Colon (tissue), 2 donors: ENCODE results near the gene EPHB1.
"Not testable (repeated sequence)": the region's sequence is repeated elsewhere in the genome, so short reads cannot be mapped to it uniquely, and the experiment has no call there.

Experiments used
- FAIRE-seq: peaks from 2 replicates; lab custom pipeline; 2012; peaks lifted over from hg19 to GRCh38; lab: Jason Lieb, UNC
- donor health status: control.
- donor health status: control.

The EPHB1 gene

DNA sequence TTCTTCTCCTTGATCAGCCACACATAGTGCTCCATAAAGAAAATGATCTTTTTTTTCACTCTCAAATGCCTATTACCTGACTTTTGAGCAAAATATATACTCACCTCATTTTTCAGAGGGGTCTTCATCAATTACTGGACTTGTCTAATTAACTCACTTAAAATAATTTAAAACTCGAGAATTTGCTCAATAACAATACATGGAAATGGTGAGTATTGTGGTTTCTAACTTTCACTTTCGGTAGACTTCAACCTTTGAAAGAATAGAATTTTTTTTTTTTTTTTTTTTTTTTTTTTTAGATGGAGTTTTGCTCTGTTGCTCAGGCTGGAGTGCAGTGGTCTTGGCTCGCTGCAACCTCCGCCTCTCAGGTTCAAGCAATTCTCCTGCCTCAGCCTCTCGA lies 17.7 kb upstream of the EPHB1 start:
- FAIRE-seq: no peak

DNA sequence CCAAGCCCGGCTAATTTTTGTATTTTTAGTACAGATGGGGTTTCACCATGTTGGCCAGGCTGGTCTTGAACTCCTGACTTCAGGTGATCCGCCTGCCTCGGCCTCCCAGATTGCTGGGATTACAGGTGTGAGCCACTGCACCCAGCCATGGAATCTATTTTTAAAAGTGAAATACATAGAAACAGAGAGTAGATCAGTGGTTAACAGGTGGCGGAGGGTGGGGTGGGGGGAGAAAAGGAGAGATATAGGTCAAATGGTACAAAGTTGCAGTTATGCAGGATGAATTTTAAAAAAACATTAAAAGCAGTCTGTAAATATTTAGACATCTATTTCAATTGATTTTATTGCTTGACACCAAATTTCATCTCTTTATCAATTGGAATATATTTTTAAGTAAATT lies 6.8 kb upstream of the EPHB1 start:
- FAIRE-seq: not testable (repeated sequence)

DNA sequence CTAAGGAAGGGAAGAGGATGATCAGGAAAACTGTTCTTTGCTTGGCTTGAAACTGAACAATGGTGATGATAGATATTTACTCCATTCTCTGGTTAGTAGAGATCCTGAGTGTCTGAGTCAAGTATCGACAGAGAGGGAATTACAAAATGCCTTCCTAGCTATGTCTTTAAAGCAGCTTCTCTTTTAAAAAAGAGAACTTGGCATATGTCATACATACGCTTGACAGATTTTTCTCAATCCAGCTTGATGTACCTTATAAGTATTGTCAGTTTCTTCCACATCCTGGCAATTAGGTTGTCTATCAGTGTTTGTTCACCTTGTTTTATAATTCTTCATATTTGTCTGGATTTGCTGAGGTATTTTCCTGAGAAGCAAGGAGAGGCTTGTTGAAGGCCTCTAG lies 5.0 kb upstream of the EPHB1 start:
- no peak for FAIRE-seq

DNA sequence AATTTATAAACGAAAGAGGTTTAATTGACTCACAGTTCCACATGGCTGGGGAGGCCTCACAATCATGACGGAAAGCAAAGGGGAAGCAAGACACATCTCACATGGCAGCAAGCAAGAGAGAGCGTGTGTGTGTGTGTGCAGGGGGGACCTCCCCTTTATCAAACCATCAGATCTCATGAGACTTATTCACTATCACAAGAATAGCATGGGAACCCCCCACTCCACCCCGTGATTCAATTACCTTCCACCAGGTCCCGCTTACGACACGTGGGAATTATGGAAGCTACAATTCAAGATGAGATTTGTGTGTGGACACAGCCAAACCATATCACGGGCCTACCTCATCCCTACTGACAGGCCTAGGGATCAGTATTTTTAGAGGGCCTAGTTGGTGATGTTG lies 3.1 kb upstream of the EPHB1 start:
- FAIRE-seq: no peak

DNA sequence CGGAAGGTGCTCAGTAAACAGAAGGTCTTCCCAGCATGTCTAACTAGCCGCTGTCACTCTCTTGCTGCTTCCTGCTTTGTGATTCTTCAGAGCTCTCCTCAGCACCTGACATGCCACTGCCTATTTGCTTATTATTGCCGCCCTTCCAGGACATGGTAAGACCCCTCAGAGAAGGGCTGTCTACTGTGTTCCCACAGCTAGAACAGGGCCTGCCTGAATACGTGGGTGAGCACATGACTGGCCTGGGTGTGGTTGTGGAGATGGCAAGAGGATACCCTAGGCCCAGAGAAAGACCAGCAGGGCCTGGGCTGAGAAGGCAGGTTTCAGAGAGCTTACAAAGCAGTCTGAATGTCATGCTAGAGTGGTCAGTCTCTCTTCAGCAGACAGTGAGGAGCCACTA lies 2.4 kb upstream of the EPHB1 start:
- FAIRE-seq: no peak

DNA sequence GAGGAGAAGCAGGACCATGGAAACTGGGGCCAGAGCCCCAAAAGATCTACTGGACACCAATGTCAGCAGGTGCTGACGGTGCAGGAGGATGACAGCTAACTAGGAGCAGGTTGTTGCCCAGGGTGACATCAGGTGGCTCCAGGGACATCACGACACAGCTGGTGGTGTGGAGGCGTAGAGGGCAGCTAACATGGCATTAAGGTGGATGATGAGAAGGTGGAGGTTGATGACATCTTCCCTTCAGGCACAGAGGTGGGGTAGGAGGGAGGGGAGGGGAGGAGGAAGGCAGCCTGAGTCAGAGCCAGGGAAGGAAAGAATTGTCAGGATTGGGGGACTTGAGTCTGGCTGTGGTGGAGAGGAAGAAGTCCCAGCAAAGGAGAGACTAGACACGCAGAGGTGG lies 1.5 kb upstream of the EPHB1 start:
- FAIRE-seq: no peak

DNA sequence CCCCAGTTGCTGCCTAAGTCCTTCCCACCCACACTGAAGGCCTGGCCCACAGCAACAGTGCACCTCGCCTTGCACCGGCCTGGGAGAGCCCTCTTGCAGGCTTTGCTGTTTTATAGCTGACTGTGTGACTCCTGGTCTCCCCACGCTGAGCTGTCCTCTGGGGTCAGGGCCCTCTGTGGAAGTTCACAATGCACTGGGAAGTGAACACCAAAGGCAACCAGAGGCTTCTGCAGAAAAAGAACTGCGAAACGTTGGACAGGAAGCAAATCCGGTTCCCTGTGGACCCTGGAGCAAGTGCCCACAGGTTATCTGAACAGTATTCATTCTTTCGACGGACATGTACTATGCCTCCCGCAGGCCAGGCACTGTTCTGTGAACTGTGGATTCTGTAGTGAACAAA lies 737 bp upstream of the EPHB1 start:
- FAIRE-seq: no peak

DNA sequence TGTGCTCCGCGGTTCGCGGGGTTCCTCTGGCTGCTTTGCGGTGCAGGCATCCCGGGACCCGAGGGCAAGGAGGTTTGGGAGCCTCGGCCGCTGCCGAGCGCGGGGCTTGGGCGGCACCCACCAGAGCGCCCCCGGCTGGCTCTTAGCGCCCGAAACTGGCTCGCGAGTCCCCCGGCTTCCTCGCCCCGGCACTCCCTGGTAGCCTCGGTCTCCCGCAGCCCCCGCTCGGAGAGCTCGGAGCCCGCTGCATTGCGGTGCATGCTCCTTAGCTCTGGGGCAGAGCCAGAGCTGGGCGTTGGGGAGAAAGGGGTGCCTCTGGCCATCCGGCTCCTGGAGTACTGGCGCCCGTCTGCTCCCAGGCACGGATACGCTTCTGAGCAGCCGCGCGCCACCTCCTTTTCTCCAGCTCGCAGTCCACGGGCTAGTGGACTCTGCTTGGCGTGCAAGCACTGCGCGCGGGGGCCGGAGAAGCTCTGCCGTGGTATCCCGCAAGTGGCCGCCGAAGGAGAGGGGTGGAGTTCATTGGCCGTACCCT lies 753 bp downstream of the EPHB1 start:
- FAIRE-seq: no peak

DNA sequence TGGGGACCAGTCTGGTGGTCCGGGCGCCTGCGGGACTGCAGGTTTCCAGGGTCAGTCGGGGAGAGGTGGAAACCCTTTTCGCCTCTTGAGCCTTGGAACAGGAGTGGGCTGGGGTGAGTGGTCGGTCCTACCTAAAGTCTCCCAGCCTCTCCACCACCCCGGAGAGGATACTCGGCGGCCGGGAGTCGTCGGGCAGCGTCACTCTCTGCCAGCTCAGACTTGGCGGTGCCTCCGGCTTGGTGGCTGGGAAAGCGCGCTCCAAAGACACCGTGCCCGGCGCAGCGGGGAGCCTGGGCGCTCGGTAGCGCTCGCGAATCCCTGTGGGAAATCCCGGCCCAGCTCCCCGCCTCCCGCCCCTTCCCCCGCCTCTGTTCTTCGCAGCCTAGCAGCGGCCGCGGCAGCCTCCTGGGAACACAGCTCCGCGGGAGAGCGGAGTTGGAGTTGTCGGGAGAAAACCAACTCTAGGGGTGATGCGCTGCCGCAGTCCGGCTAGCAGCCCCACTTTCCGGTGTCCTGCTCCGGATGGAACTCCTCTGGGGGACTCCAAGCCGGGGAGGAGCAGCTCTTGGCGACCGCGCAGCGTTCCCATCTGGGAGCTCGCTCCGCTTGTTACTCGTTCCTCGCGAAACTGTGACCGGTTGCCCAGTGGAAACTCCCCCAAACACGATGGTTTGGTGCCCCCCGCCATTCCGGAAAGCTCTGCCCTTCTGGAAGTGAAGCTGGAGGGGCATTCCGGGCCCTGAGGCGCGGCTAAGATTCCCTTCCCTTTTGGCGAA lies 1.4 kb downstream of the EPHB1 start:
- FAIRE-seq: no peak

DNA sequence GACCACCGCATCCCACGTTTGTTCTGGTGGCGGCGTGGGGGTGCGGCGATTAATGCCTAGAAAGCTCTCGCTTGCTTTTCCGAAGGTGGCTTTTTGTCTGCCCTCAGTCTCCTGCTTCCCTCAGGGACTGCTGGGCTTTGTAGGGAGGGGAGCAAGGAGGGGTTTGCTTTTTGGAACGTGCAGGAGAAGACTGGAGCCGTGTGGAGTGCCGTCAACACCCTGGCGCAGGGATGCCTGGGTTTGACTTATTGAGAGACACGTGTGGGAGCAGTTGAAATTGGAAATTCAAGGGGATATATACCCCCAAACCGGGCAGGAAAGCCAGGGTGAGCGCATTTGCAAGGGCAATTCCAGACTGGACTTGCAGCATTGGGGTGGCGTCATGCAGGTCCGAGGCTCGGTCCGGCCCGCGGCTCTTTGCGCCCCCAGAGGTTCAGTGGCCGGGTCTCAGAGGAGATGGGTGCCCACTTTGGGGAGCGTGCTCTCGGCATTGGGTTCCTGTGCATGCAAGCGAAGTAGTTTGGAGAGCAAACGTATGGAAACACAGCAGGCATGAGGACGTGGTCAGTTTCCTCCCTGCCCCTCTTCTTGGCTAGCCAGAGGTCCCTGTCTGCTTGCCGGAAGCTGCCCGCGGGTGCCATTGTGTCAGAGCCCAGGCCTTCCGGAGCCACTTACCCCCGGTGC lies 2.1 kb downstream of the EPHB1 start:
- no peak for FAIRE-seq

DNA sequence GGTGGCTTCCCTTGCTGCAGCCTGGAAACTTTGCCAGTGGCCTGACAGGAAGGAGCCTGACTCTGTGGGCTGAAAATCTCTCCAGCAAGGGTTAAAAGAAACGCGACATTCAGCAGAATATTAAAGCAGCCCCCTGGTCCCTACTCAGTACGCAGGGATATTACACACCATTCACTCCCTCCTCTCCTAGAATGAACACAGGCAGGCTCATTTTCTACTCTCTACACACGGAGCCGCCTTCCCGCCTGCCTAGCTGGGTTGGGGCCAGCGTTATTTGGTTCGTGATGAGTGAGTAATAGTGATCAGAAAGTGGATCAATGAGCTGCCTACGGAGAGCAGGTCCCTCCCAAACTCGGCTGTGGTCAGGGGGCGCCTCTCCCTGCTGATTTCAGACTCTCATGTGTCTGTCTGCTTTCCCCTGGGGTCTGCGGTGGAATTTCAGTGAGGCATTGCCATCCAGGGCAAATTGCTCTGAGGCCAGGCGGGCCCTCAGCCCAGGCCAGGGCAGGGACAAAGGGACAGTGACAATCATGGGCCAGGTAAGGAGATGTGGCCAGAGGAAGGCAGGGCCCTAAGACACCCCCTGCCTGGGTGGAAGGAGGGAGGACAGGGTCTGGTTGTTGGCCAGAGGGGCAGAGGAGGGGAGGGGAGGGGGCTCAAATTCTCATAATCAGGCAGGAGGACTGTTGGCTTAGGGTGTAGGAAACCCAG lies 2.8 kb downstream of the EPHB1 start:
- no peak for FAIRE-seq

DNA sequence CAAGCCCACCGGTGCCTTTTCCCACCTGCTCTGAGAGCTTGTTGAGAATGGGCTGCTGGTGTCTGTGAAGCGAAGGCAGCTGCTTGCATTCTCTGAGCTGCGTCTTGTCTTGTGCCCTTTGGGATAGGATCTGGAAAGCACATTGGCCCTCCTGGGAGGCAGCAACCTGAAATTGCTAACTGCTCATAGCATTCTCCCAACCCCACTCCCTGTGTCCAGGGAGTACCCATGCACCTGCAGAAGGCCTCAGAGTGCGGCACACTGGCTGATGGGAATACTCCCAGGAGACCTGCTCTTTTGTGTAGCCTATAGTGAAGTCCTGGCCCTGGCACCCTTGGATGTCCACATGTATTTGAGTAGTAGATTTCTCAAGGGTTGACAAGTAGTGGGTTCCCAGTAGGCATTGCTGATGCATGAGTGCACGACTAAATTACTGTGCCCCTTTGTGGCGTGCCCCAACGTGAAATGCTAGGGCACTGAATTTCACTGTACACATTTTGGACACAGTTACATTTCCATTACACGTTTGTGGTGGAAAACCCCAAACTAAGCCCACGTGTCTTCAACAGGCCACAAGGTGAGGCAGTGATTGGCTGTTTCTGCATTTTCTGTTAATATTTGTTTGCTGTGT lies 3.7 kb downstream of the EPHB1 start:
- no peak for FAIRE-seq

DNA sequence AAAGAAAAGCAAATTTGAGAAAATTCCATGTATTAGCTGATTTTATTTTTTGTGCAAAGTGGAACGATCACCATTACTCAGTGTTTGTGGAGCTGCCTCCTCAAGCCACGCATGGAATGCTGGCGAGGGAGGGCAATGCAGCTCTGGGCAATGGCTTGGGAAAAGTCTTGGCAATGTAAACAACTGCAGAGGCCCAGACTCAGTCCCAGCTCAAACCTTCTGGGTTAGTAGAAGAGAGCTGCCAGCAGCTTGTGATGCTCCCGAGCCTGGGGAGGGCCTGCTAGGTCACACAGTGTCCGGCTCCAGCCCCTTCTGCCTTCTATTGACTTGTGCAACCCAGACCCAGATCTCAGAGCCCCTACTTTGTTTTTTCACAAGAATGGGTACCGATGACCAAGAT lies 4.3 kb downstream of the EPHB1 start:
- no peak for FAIRE-seq

DNA sequence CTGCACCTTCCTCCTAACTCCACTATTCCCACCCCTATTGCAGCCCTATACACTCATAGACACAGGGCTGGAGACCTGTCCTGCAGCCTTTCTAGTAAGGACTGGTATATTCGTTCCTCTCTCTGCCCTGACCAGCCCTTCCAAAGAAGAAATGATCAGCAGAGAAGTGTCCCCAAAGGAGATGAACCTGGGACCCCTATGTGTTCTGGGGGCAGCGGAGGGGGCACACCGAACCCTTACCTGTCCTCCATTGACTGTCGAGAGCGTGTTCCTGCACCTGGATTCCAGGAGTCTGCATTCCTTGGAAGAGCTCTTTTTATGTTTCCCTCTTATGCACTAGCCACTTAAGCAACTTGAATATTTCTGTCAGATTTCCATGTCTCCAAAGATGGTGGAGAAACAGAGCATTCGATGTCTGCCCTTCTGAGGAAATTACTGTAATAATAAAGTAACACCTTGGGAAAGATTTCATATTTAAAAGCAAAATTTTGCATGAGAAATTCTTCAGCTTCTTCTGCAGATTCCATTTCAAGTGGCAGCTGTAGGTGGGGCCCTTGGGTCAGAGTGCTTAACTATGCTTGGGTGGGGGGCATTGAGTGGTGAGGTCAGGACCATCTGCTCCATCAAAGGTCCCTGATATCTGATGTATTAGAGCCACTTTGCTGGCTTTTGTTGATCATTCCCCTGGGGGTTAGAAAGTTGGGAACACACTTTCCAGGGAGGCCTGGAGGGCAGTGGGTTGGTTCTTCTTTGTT lies 6.3 kb downstream of the EPHB1 start:
- no peak for FAIRE-seq

DNA sequence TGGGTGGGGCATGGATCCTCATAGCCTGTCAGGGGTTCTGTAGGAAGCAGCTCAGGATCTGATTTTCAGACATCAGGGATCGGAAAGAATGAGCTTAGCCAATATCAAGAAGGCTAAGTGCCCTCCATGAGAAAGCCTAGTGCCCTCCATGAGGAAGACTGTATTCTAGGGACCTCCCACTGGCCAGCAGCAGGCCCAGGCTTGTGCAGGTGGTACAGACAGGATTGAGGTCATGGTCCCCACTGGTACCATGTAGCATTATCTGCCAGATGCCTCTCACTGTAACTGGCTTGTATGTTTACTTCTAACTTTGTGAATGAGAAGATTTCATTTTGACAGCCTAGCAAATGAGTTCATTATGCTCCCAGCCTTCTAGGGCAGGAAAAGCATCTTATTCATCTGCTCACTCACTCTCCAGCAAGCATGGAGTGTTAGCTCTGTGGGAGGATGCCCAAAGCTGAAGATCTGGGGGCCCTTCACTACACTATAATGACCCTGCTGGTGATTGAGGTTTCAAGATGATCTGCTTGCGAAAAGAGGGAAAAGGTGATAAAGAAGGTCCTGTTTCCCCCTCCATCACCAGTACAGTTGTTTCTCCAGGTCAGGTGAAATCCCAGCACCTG lies 7.5 kb downstream of the EPHB1 start:
- no peak for FAIRE-seq

DNA sequence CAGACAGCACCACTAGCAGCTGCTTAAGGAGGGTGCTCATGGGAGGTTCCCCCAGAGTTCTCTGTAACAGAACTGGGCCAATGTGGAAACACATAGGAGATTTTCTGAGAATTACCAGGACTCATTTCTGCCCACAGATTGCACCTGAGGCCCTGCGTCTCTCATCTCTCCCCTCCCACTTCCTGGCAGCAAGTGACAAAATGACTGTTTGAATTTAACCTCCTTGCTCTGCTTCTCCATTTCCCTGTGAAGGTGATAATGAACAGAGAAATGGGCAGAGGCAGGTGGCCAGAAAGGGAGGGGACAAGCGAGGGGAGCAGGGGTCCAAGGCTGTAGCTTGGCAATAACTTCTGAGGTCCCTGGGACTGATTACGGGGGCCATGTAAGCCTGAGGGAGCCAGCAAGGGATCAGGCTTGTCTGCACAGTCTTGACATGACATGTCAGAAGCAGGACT lies 8.0 kb downstream of the EPHB1 start:
- no peak for FAIRE-seq

DNA sequence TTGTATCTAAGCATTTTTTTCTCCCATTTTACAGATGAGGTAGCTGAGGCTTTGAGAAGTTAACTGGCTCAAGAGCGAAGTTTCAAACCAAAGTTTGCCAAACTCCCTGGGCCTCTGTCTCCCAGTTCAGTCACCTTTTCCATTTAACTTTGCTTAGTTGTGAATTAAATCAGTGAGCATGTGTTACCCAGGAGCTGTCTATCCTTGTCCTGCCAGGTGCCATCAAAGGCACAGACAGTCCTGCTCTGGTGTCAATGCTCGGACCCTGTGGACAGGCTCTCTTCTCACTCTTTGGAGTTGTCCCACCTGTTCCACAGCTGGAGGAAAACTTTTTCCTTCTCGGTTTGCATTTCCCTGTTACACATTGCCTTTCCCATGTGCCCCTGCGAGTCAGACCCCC lies 8.6 kb downstream of the EPHB1 start:
- FAIRE-seq: no peak

DNA sequence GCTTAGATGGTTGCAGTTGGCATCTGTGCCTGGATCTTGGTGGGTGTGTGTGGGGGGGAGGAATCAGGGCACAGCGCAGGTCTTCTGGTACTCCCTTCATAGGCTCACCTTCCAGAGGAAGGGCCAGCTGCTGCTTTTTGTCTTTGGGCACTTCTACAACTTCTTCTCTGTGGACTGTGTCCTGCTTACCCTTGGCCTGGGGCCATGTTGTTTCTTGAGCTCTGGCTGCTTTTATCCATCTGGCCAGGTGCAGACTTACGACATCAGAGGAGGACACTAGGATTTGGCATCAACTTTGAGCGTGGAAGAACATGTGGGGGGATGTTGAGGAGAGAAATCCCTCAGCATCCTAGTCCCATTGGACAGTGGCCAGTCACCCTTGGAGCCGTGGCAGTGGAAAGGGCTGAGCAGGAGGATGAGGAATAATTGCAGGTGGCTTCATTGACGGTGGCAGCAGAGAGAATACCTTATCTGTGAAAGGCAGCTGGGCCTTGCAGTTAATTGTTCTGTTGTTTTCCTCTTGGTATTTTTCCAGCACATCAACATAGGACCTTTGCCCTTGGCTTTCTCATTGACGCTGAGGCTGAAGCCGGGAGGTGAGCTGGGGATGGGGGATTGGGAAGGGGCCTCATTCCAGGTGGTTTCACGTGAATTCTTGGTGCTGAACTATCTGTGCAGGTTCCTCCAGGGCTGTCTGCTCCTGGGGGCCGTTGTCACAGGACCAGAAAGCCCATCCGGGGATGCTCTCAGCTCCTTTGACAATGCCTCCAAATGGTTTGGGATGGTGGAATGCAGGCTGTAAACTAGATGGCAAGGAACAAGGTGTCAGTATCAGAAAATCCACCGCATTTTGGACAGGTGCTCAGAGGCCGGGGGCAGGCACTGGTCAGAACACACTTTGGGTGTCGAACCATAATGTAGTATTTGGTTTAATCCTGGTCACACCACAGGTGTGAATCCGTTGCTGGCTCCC lies 9.7 kb downstream of the EPHB1 start:
- FAIRE-seq: no peak

DNA sequence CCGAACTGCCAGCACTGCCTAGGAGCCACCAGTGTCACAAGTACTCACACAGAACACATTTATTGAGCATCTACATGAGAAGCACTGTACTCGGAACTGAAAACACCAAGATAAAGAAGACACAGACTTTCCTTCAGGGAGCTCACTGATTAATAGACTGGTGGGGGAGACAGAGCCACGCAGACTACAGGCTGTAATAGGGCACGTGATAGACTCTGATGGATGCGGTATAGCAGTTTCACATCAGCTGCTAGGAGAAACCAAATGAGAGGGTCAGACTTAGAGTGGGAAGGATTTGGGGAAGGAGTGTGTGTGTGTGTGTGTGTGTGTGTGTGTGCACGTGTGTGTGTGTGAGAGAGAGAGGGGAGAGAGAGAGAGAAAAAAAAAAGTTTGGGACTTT lies 12.1 kb downstream of the EPHB1 start:
- no peak for FAIRE-seq

DNA sequence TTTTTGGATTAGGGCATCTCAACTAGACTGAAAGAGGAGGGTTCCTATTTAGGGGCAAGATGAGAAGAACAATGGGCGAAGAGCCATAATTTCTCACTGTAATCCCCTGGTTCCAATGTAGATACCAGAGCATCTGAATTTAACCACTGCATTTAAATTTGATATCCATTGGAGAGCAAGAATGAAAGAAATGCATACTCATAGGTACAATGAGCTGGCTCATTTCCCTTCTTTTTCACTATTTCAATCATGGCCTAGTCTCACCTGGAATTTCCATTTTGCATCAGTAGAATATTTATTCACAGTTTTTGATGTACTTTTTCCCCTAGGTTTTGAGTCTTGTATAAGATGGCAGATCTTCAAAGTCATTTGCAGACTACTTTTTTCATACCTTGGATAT lies 13.8 kb downstream of the EPHB1 start:
- FAIRE-seq: no peak
